Stimulated activated naive B cell treated with anti-CD40 and anti-IgM and Interleukin-4, amounts not matched to agents 10 μg/mL and 1 μg/mL and 100 μg/mL, for 72 hours (primary cell): ENCODE results near the gene GLP2R.

Experiments
- ATAC-seq, 2 donors: fragments of 150-1000 bp; cut with Tn5 transposase; replicated peaks; 2 replicates each; pipeline ENCODE4 v1.10.0; 2021; ENCODE audit warnings: moderate library complexity in 1 of 2
- DNase-seq: peaks from one replicate; pipeline ENCODE4 v3.0.0; 2021
- H3K27ac Mint-ChIP-seq: one replicate; pipeline ENCODE4 v1.8.0; 2022; ENCODE audit warnings: mild to moderate bottlenecking, mixed read lengths
- H3K27me3 Mint-ChIP-seq, 2 donors: one replicate each; pipeline ENCODE4 v1.8.0; 2022; ENCODE audit warnings: mixed read lengths in 2 of 2
- H3K36me3 Mint-ChIP-seq, 2 donors: one replicate each; pipeline ENCODE4 v1.8.0; 2022; ENCODE audit warnings: mixed read lengths in 2 of 2, mild to moderate bottlenecking in 1 of 2
- H3K4me1 Mint-ChIP-seq, 2 donors: one replicate each; pipeline ENCODE4 v1.8.0; 2022; ENCODE audit warnings: mixed read lengths in 2 of 2, mild to moderate bottlenecking in 1 of 2
- H3K4me3 Mint-ChIP-seq, 2 donors: one replicate each; pipeline ENCODE4 v1.8.0; 2022; ENCODE audit warnings: mild to moderate bottlenecking in 2 of 2, mixed read lengths in 2 of 2, moderate library complexity in 1 of 2
- H3K9me3 Mint-ChIP-seq, 2 donors: one replicate each; pipeline ENCODE4 v1.8.0; 2022; ENCODE audit warnings: mixed read lengths in 2 of 2, mild to moderate bottlenecking in 1 of 2

Gene GLP2R

GRCh38 chr17:9854255-9854654 is 28.5 kb downstream of the GLP2R start:
- Mint-ChIP-seq H3K36me3 (no peaks in the 10 kb centered on the region), H3K27me3 (peaks cover 3 to 4% of the 10 kb centered on the region in 2 donors), H3K4me1 (no peaks in the 10 kb centered on the region), H3K4me3 (no peak overlapping the region), H3K9me3 (peaks cover 3 to 4% of the 10 kb centered on the region in 2 donors), H3K27ac (no peak overlapping the region)
- no peak for DNase-seq
- no peak for ATAC-seq

GRCh38 chr17:9855036-9855435 is 29.3 kb downstream of the GLP2R start:
- Mint-ChIP-seq H3K27ac (no peak overlapping the region), H3K9me3 (peaks cover 3 to 6% of the 10 kb centered on the region in 2 donors), H3K4me3 (no peak overlapping the region), H3K27me3 (peaks cover 4 to 5% of the 10 kb centered on the region in 2 donors), H3K4me1 (no peaks in the 10 kb centered on the region), H3K36me3 (no peaks in the 10 kb centered on the region)
- ATAC-seq (no peak), DNase-seq (no peak)

DNA sequence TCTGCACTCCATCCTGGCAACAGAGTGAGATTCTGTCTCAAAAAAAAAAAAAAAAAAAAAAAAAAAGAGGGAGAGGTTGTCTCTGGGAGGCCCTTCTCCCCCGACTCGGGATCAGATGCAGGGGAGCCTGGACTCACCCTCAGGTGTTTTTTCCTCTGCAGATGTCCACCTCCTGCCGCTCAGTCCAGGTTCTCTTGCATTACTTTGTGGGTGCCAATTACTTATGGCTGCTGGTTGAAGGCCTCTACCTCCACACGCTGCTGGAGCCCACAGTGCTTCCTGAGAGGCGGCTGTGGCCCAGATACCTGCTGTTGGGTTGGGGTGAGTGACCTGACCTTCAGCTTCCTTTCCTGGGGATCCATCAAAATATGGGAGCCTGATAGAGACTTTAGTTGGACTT is 34.1 kb downstream of the GLP2R start:
- Mint-ChIP-seq H3K27me3 (peaks cover 5% of the 10 kb centered on the region in 2 donors), H3K36me3 (no peaks in the 10 kb centered on the region), H3K9me3 (peaks cover 4 to 15% of the 10 kb centered on the region in 2 donors), H3K4me1 (no peaks in the 10 kb centered on the region), H3K27ac (no peak overlapping the region), H3K4me3 (no peak overlapping the region)
- DNase-seq (no peak), ATAC-seq (no peak)

- Mint-ChIP-seq H3K4me1 (no peaks in the 10 kb centered on the region), H3K27ac (no peak overlapping the region), H3K36me3 (no peaks in the 10 kb centered on the region), H3K9me3 (peaks cover 8 to 15% of the 10 kb centered on the region in 2 donors), H3K4me3 (no peak overlapping the region), H3K27me3 (peaks cover 10 to 11% of the 10 kb centered on the region in 2 donors)
- ATAC-seq (no peak), DNase-seq (no peak)
These were observed 35.1 kb downstream of the GLP2R start for GRCh38 chr17:9860851-9861250.

- Mint-ChIP-seq H3K36me3 (no peaks in the 10 kb centered on the region), H3K4me3 (no peak overlapping the region), H3K9me3 (peaks cover 8 to 15% of the 10 kb centered on the region in 2 donors), H3K27me3 (peaks cover 10 to 11% of the 10 kb centered on the region in 2 donors), H3K4me1 (no peaks in the 10 kb centered on the region), H3K27ac (no peak overlapping the region)
- DNase-seq (no peak), ATAC-seq (no peak)
These were observed 36.5 kb downstream of the GLP2R start for GRCh38 chr17:9862220-9862619.

GRCh38 chr17:9862949-9863348 is 37.2 kb downstream of the GLP2R start:
- DNase-seq (no peak), ATAC-seq (no peak)
- no peak overlapping the region for H3K27ac Mint-ChIP-seq

DNA sequence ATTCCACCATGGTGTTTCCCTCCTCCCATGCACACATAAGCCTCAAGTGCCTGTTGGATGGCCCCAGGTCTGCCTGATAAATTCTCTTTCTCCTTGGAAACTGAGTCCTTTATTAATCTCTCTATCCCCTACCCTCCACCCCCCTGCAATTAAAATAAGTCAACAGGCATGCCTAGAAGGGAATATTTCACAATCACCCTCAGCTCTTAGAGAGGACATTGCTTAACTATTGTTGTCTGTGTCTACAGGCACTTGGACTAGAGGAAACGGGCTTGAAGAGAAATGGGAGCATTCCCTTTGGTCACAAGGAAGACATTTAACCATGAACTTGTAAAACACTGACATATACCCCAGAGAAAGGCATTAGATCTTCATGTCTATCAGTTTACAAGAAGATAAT is 39.9 kb downstream of the GLP2R start:
- no peak for DNase-seq

More at GRCh38 chr17:9862949-9863348, 37.2 kb downstream of the GLP2R start:
- no peak overlapping the region for H3K4me3 Mint-ChIP-seq
- H3K9me3 Mint-ChIP-seq, result peaks cover 8 to 13% of the 10 kb centered on the region in 2 donors
- H3K27me3 Mint-ChIP-seq, result peaks cover 10 to 16% of the 10 kb centered on the region in 2 donors
- no peaks in the 10 kb centered on the region for H3K36me3 Mint-ChIP-seq
- H3K4me1 Mint-ChIP-seq, result no peaks in the 10 kb centered on the region

DNA sequence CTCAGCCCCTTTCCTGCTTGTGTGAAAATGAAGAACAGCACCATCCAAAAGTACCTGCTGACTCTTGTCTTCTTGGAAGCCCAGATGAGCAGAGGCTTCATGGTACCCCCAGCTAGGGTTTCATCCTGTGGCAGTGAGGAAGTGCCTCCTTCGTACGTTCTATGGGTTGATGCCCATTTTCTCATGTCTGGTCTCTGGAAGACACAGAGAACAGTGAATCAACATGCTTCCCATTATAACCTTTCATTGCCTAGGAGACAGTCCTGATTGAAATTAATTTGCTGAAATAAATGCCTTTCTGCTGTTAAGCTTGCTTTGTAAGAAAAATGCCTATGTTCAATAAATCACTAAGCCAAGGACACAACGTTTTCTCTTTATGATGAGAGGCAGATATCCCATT is 42.8 kb downstream of the GLP2R start:
- Mint-ChIP-seq H3K4me3 (no peak overlapping the region), H3K9me3 (peaks cover 0 to 6% of the 10 kb centered on the region in 2 donors), H3K27ac (no peak overlapping the region), H3K27me3 (peaks cover 13 to 47% of the 10 kb centered on the region in 2 donors), H3K36me3 (no peaks in the 10 kb centered on the region), H3K4me1 (no peaks in the 10 kb centered on the region)
- no peak for DNase-seq
- no peak for ATAC-seq

More for the DNA sequence above, 39.9 kb downstream of the GLP2R start:
- ATAC-seq, result no peak
- Mint-ChIP-seq H3K27me3 (peaks cover 18 to 22% of the 10 kb centered on the region in 2 donors), H3K36me3 (no peaks in the 10 kb centered on the region), H3K27ac (no peak overlapping the region), H3K4me1 (no peaks in the 10 kb centered on the region), H3K4me3 (no peak overlapping the region), H3K9me3 (peaks cover 8% of the 10 kb centered on the region in 2 donors)

DNA sequence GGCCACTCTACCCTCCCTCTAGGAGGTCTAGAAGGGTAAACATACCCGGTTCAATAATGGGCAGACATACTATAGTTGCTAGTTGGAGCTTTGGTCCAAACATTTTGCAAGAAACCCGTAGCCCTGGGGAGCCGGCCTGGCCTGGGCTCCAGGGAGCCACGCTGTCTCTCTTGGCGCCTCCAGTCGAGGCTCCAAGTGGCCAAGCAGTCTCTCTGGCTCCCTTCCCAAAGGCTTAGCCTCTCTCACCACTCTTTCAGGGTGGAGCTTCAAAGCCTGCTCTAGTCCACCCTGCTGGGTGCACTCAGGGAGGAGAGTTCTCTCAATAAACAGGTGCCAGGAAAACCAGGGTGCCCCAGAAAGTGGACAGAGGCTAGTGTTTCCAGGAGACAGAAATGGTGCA is 47.1 kb downstream of the GLP2R start:
- no peaks in the 10 kb centered on the region for H3K36me3 Mint-ChIP-seq
- no peak for DNase-seq
- no peak overlapping the region for H3K27ac Mint-ChIP-seq
- ATAC-seq, result no peak
- peaks cover 14 to 45% of the 10 kb centered on the region in 2 donors for H3K27me3 Mint-ChIP-seq
- H3K4me3 Mint-ChIP-seq, result no peak overlapping the region
- H3K9me3 Mint-ChIP-seq, result no peaks in the 10 kb centered on the region
- no peaks in the 10 kb centered on the region for H3K4me1 Mint-ChIP-seq

- Mint-ChIP-seq H3K4me1 (no peaks in the 10 kb centered on the region), H3K27ac (no peak overlapping the region), H3K4me3 (no peak overlapping the region), H3K36me3 (no peaks in the 10 kb centered on the region), H3K9me3 (no peaks in the 10 kb centered on the region), H3K27me3 (peaks cover 6 to 39% of the 10 kb centered on the region in 2 donors)
- no peak for DNase-seq
- ATAC-seq, result no peak
These were observed 49.0 kb downstream of the GLP2R start for GRCh38 chr17:9874722-9875121.

DNA sequence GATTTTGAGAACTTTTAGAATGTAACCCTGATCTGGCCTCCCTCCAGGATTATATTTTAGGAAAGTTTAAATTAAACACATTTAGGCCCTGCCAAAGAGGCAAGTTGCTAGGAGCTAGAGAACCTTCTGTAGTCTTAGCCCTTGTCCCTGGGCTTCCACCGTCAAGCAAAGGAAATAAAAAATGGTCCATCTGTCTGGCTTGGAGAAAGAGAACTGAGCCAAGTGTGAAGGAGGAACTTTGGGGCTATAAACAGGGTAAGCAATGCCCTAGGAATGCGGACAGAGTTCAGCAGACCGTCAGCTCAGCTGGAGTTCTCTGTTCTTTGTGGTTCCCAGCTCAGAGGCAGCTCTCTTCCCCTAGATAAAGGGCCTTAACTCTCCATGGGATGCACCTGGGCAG is 49.7 kb downstream of the GLP2R start:
- Mint-ChIP-seq H3K27me3 (peaks cover 6 to 41% of the 10 kb centered on the region in 2 donors), H3K4me1 (peaks cover under 1 to 4% of the 10 kb centered on the region in 2 donors), H3K36me3 (no peaks in the 10 kb centered on the region), H3K9me3 (no peaks in the 10 kb centered on the region), H3K4me3 (no peak overlapping the region), H3K27ac (no peak overlapping the region)
- ATAC-seq, result no peak
- no peak for DNase-seq

- ATAC-seq (no peak), DNase-seq (no peak)
- Mint-ChIP-seq H3K9me3 (peaks cover 8 to 9% of the 10 kb centered on the region in 2 donors), H3K36me3 (peaks cover 0 to 3% of the 10 kb centered on the region in 2 donors), H3K4me3 (no peak overlapping the region), H3K27ac (no peak overlapping the region), H3K27me3 (peaks cover 6 to 17% of the 10 kb centered on the region in 2 donors), H3K4me1 (peaks cover 4 to 11% of the 10 kb centered on the region in 2 donors)
These were observed 52.6 kb downstream of the GLP2R start for GRCh38 chr17:9878356-9878755.

- Mint-ChIP-seq H3K9me3 (peaks cover 10 to 11% of the 10 kb centered on the region in 2 donors), H3K4me3 (no peak overlapping the region), H3K27me3 (peaks cover 6 to 15% of the 10 kb centered on the region in 2 donors), H3K27ac (no peak overlapping the region), H3K36me3 (peaks cover 0 to 6% of the 10 kb centered on the region in 2 donors), H3K4me1 (peaks cover 4 to 11% of the 10 kb centered on the region in 2 donors)
- no peak for ATAC-seq
- no peak for DNase-seq
These were observed 53.2 kb downstream of the GLP2R start for GRCh38 chr17:9878786-9879525.

DNA sequence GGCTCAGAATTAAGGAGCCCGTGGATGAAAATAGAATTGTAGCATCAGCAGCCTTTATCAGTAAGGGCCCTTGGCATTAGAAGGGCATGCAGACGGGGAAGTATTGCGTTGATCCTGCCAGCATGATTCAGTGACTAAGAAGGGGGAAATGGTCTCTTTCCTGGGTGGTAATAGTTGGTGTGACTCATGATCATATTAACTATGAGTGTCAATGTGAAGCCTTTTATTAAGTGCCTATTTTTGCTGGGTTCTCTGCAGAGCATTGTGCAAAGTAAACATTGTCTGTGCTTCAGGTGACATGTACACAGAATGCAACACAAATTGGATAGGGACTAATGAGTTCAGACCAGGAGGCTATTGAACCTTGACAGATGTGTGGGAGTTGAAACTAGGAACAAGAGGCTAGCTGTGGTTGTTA is 54.9 kb downstream of the GLP2R start:
- H3K9me3 Mint-ChIP-seq, result peaks cover 10 to 13% of the 10 kb centered on the region in 2 donors
- H3K27me3 Mint-ChIP-seq, result peaks cover 6 to 7% of the 10 kb centered on the region in 2 donors
- H3K27ac Mint-ChIP-seq, result no peak overlapping the region
- H3K4me3 Mint-ChIP-seq, result no peak overlapping the region
- peaks cover 0 to 6% of the 10 kb centered on the region in 2 donors for H3K36me3 Mint-ChIP-seq
- peak; percentile 88 to 95 for ATAC-seq
- H3K4me1 Mint-ChIP-seq, result peaks cover 4 to 11% of the 10 kb centered on the region in 2 donors
- no peak for DNase-seq

DNA sequence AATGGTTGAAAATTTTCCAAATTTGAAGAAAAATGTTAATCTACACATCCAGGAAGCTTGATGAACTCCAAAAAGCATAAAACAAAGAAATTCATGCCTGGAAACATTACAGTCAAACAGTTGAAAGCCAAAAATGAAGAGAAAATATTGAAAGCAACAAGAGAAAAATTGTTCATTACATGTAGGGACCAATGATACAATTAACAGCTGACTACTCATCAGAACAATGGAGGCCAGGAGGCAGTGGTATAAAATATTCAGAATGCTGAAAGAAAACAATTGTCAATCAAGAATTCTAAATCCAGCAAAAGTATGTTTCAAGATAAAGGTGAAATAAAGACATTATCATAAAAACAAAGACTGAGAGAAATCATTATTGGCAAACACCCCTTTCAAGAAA is 57.7 kb downstream of the GLP2R start:
- ATAC-seq (no peak), DNase-seq (no peak)
- Mint-ChIP-seq H3K4me3 (no peak overlapping the region), H3K4me1 (peaks cover 4 to 11% of the 10 kb centered on the region in 2 donors), H3K27me3 (peaks cover 3 to 7% of the 10 kb centered on the region in 2 donors), H3K36me3 (peaks cover 0 to 6% of the 10 kb centered on the region in 2 donors), H3K27ac (no peak overlapping the region), H3K9me3 (peaks cover 10 to 13% of the 10 kb centered on the region in 2 donors)
